Measurements from ENCODE around the gene ATP6V0E1.
"Not testable (repeated sequence)": the region's sequence is repeated elsewhere in the genome, so short reads cannot be mapped to it uniquely, and the experiment has no call there.

ATP6V0E1 gene

GRCh38 chr5:173015192-173015591, 31.6 kb downstream of the ATP6V0E1 start:
- no peak overlapping the region for H3K27ac ChIP-seq (ENCODE audit: low read length)
- no peak overlapping the region for H3K9ac ChIP-seq (ENCODE audit: low read length)
- peaks cover 19% of the 10 kb centered on the region for H3K36me3 ChIP-seq (replicated peaks; ENCODE audit: low read depth, low read length)
- no peak overlapping the region for H2AFZ ChIP-seq (ENCODE audit: low read depth, low read length)
- H3K27me3 ChIP-seq (ENCODE audit: low read depth, low read length): no peaks in the 10 kb centered on the region
- H3K9me3 ChIP-seq (ENCODE audit: insufficient read depth, low read length): no peaks in the 10 kb centered on the region
- no peak overlapping the region for H3K4me3 ChIP-seq (ENCODE audit: low read length)
- H4K20me1 ChIP-seq (ENCODE audit: insufficient read depth, low read length): peaks cover 78% of the 10 kb centered on the region
- no peak for TF ChIP-seq CTCF (IDR thresholded peaks at IDR 0.05; ENCODE audit: low read depth, low read length)
- no peak for TF ChIP-seq EZH2phosphoT487 (IDR thresholded peaks at IDR 0.05; ENCODE audit: low read depth)
- H3K4me2 ChIP-seq (ENCODE audit: low read length): no peak overlapping the region
- no peaks in the 10 kb centered on the region for H3K4me1 ChIP-seq (ENCODE audit: low read length)
- peaks cover 99% of the 10 kb centered on the region for H3K79me2 ChIP-seq (ENCODE audit: low read length)

DNA sequence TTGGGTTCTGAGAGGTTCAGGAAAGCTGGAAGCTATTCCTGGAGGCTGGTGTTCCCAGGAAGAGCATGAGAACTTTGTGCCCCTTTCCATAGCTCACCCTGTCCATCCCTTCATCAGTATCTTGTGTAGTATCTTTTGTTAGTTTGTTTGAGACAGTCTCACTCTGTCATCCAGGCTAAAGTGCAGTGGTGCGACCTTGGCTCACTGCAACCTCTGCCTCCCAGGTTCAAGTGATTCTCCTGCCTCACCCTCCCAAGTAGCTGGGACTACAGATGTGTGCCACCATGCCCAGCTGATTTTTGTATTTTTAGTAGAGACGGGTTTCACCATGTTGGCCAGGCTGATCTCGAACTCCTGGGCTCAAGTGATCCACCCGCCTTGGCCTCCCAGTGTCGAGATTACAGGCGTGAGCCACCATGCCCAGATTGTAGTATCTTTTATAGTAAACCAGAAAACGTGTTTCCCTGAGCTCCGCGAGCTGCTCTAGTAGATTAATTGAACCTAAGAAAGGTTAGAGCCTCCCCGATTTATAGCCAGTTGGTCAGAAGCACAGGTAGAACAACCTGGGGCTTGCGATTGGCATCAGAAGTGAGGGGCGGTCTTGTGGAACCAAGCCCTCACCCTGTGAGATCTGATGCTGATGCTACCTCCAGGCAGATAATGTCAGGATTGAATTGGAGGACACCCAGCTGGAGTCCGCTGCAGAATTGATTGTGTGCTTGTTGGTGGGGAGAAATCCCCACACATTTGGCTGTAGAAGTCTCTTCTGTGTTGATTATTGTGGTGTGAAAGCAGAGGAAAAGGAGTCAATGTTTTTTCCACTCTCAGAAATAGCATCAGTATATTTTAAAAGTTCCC, 32.3 kb downstream of the ATP6V0E1 start:
- no peak overlapping the region for H3K4me3 ChIP-seq (ENCODE audit: low read length)
- TF ChIP-seq CTCF (IDR thresholded peaks at IDR 0.05; ENCODE audit: low read depth, low read length): no peak
- TF ChIP-seq EZH2phosphoT487 (IDR thresholded peaks at IDR 0.05; ENCODE audit: low read depth): no peak
- no peak overlapping the region for H3K4me2 ChIP-seq (ENCODE audit: low read length)

GRCh38 chr5:173016598-173017046, 33.1 kb downstream of the ATP6V0E1 start:
- H2AFZ ChIP-seq (ENCODE audit: low read depth, low read length): no peak overlapping the region
- H3K36me3 ChIP-seq (replicated peaks; ENCODE audit: low read depth, low read length): peaks cover 19% of the 10 kb centered on the region

More for the DNA sequence above, 32.3 kb downstream of the ATP6V0E1 start:
- Histone ChIP-seq H3K27ac (ENCODE audit: low read length) (no peak overlapping the region), H2AFZ (ENCODE audit: low read depth, low read length) (no peak overlapping the region), H3K79me2 (ENCODE audit: low read length) (peaks cover 98% of the 10 kb centered on the region), H3K9ac (ENCODE audit: low read length) (no peak overlapping the region), H3K27me3 (ENCODE audit: low read depth, low read length) (no peaks in the 10 kb centered on the region), H3K36me3 (replicated peaks; ENCODE audit: low read depth, low read length) (peaks cover 19% of the 10 kb centered on the region), H3K4me1 (ENCODE audit: low read length) (no peaks in the 10 kb centered on the region), H4K20me1 (ENCODE audit: insufficient read depth, low read length) (peaks cover 71% of the 10 kb centered on the region), H3K9me3 (ENCODE audit: insufficient read depth, low read length) (no peaks in the 10 kb centered on the region)

GRCh38 chr5:173017087-173017486, 33.5 kb downstream of the ATP6V0E1 start:
- H3K27me3 ChIP-seq (ENCODE audit: low read depth, low read length); H3K4me2 ChIP-seq (ENCODE audit: low read length); H3K9ac ChIP-seq (ENCODE audit: low read length); H3K27ac ChIP-seq (ENCODE audit: low read length); H3K9me3 ChIP-seq (ENCODE audit: insufficient read depth, low read length); H3K4me1 ChIP-seq (ENCODE audit: low read length); H3K4me3 ChIP-seq (ENCODE audit: low read length); H2AFZ ChIP-seq (ENCODE audit: low read depth, low read length): not testable (repeated sequence)
- H3K79me2 ChIP-seq (ENCODE audit: low read length): peaks cover 92% of the 10 kb centered on the region
- peaks cover 19% of the 10 kb centered on the region for H3K36me3 ChIP-seq (replicated peaks; ENCODE audit: low read depth, low read length)
- H4K20me1 ChIP-seq (ENCODE audit: insufficient read depth, low read length): peaks cover 66% of the 10 kb centered on the region

More at GRCh38 chr5:173016598-173017046, 33.1 kb downstream of the ATP6V0E1 start:
- H3K27me3 ChIP-seq (ENCODE audit: low read depth, low read length): no peaks in the 10 kb centered on the region
- no peak overlapping the region for H3K9ac ChIP-seq (ENCODE audit: low read length)
- no peaks in the 10 kb centered on the region for H3K9me3 ChIP-seq (ENCODE audit: insufficient read depth, low read length)
- no peaks in the 10 kb centered on the region for H3K4me1 ChIP-seq (ENCODE audit: low read length)
- no peak overlapping the region for H3K4me3 ChIP-seq (ENCODE audit: low read length)
- TF ChIP-seq EZH2phosphoT487 (IDR thresholded peaks at IDR 0.05; ENCODE audit: low read depth): no peak
- H3K27ac ChIP-seq (ENCODE audit: low read length): no peak overlapping the region
- H3K4me2 ChIP-seq (ENCODE audit: low read length): no peak overlapping the region
- peaks cover 93% of the 10 kb centered on the region for H3K79me2 ChIP-seq (ENCODE audit: low read length)
- peaks cover 66% of the 10 kb centered on the region for H4K20me1 ChIP-seq (ENCODE audit: insufficient read depth, low read length)

GRCh38 chr5:173018358-173018757, 34.8 kb downstream of the ATP6V0E1 start:
- H3K36me3 ChIP-seq (replicated peaks; ENCODE audit: low read depth, low read length): peaks cover 20% of the 10 kb centered on the region
- no peaks in the 10 kb centered on the region for H3K27me3 ChIP-seq (ENCODE audit: low read depth, low read length)
- no peak overlapping the region for H3K4me2 ChIP-seq (ENCODE audit: low read length)
- no peaks in the 10 kb centered on the region for H3K9me3 ChIP-seq (ENCODE audit: insufficient read depth, low read length)
- H3K4me1 ChIP-seq (ENCODE audit: low read length): no peaks in the 10 kb centered on the region
- H2AFZ ChIP-seq (ENCODE audit: low read depth, low read length): no peak overlapping the region
- TF ChIP-seq CTCF (IDR thresholded peaks at IDR 0.05; ENCODE audit: low read depth, low read length) (no peak), EZH2phosphoT487 (IDR thresholded peaks at IDR 0.05; ENCODE audit: low read depth) (no peak)
- no peak overlapping the region for H3K27ac ChIP-seq (ENCODE audit: low read length)
- H4K20me1 ChIP-seq (ENCODE audit: insufficient read depth, low read length): peaks cover 60% of the 10 kb centered on the region
- H3K79me2 ChIP-seq (ENCODE audit: low read length): peaks cover 91% of the 10 kb centered on the region
- no peak overlapping the region for H3K9ac ChIP-seq (ENCODE audit: low read length)
- no peak overlapping the region for H3K4me3 ChIP-seq (ENCODE audit: low read length)

Data from OCI-LY3 (cell line).